OCI-LY1 (cell line): ENCODE results near the gene CALU.

ENCODE experiments used
- CTCF ChIP-seq: fragments of 200-600 bp; sonication (generic), shearing (Covaris generic); IDR thresholded peaks from 2 replicates; pipeline ENCODE4 v1.5.1; 2017; ENCODE audit warnings: mild to moderate bottlenecking, antibody characterized with exemption, low read length, moderate library complexity, mixed read lengths
- EZH2 ChIP-seq: fragments of 200-600 bp; sonication (generic), shearing (Covaris generic); IDR thresholded peaks from 2 replicates; pipeline ENCODE4 v1.8.0; 2017; ENCODE audit warnings: borderline replicate concordance, mixed run types, mild to moderate bottlenecking, antibody characterized with exemption, low read length, moderate library complexity, mixed read lengths

- TF ChIP-seq CTCF, result no peak
- TF ChIP-seq EZH2, result no peak
Observed at GRCh38 chr7:128737867-128738385, 1.2 kb upstream of the CALU start.
